ENCODE results near the gene GNPDA1.

- TF ChIP-seq CTCF (IDR thresholded peaks at IDR 0.05; ENCODE audit: control extremely low read depth in 1 of 3, insufficient read depth in 1 of 3, low read depth in 1 of 3, low read length in 3 of 3) (no peak), YY1 (IDR thresholded peaks at IDR 0.05; ENCODE audit: low read depth, low read length) (no peak), TAF7 (optimal IDR thresholded peaks at IDR 0.05; ENCODE audit: borderline replicate concordance, low read depth, low read length) (no peak), TBP (IDR thresholded peaks at IDR 0.05; ENCODE audit: low read depth, low read length) (no peak)
Measured at GRCh38 chr5:142006363-142007236, 6.2 kb downstream of the GNPDA1 start.

Measured in H1 (cell line).